ENCODE measurements around the gene PKD2.

PKD2 gene

DNA sequence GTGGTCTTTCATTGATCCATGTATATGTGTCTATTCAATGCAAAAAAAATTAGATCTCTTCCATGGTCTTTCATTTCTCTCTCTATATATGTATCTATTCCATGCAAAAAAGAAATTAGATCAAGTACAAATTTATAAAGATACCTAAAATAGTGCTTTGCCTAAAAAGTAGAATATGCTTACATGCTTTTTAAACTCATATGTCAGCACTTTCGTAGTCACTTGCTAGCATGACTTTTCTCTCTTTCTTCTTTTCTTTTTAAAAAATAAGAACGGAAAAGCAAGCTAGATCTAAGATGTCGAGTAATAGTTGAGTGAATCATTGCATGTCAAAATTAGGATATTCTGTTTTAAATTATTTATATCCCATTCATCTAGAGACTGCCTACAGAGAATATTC lies 50.9 kb downstream of the PKD2 start:
- no peaks in the 10 kb centered on the region for H3K4me1 ChIP-seq (ENCODE audit: control insufficient read depth, low read depth, low read length)
- H3K27ac ChIP-seq (ENCODE audit: low read length), result no peak overlapping the region
- H3K9ac ChIP-seq (ENCODE audit: low read length), result no peak overlapping the region
- H3K27me3 ChIP-seq (ENCODE audit: control insufficient read depth, insufficient read depth, low read length), result no peaks in the 10 kb centered on the region
- no peaks in the 10 kb centered on the region for H3K9me3 ChIP-seq (ENCODE audit: control insufficient read depth, low read depth, low read length)
- H3K36me3 ChIP-seq (ENCODE audit: control insufficient read depth, low read depth, low read length), result peaks cover 61% of the 10 kb centered on the region
- no peak overlapping the region for H3K4me3 ChIP-seq (ENCODE audit: low read length)

DNA sequence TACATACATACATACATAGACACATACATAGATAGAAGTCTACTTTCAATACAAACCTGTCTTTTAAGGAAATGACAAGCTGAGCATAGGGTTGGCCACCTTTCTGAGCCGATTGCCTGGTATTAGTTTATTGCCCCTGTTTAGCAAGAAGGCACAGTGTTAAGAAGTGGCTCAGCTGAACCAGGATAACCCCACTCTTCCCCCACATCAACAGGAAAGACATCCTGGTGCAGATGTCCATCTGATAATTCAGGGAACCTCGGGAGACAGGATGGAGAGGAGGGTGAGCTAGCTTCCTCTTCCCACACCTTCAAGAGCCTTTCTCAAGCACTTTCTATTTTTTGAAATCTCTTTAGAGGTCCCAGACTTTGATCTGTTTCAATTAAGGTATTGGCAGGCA lies 52.3 kb downstream of the PKD2 start:
- H3K9me3 ChIP-seq (ENCODE audit: control insufficient read depth, low read depth, low read length), result no peaks in the 10 kb centered on the region
- H3K9ac ChIP-seq (ENCODE audit: low read length), result no peak overlapping the region
- no peak overlapping the region for H3K27ac ChIP-seq (ENCODE audit: low read length)
- H3K4me1 ChIP-seq (ENCODE audit: control insufficient read depth, low read depth, low read length), result no peaks in the 10 kb centered on the region
- H3K4me3 ChIP-seq (ENCODE audit: low read length), result no peak overlapping the region
- H3K36me3 ChIP-seq (ENCODE audit: control insufficient read depth, low read depth, low read length), result peaks cover 75% of the 10 kb centered on the region
- H3K27me3 ChIP-seq (ENCODE audit: control insufficient read depth, insufficient read depth, low read length), result no peaks in the 10 kb centered on the region

DNA sequence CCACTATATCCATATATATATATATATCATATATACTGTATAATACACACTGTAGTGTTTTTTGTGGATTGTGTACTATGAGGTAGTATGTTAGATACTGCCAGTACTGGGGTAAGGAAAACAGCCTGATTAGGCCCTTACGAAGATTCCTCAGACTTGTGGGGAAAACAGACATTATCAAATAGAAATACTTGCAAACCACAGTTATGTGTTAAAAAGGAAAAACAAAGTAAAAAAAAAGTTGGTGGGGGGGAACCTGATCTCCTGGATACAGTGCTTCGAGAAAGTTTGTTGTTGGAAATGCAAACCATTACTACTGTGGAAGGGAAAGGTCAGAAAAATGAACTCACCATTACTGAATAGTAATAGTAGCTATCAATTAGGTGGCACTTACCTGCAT lies 53.0 kb downstream of the PKD2 start:
- H3K27ac ChIP-seq (ENCODE audit: low read length), result no peak overlapping the region
- no peaks in the 10 kb centered on the region for H3K9me3 ChIP-seq (ENCODE audit: control insufficient read depth, low read depth, low read length)
- no peaks in the 10 kb centered on the region for H3K4me1 ChIP-seq (ENCODE audit: control insufficient read depth, low read depth, low read length)
- H3K27me3 ChIP-seq (ENCODE audit: control insufficient read depth, insufficient read depth, low read length), result no peaks in the 10 kb centered on the region
- peaks cover 77% of the 10 kb centered on the region for H3K36me3 ChIP-seq (ENCODE audit: control insufficient read depth, low read depth, low read length)
- H3K9ac ChIP-seq (ENCODE audit: low read length), result no peak overlapping the region
- no peak overlapping the region for H3K4me3 ChIP-seq (ENCODE audit: low read length)

DNA sequence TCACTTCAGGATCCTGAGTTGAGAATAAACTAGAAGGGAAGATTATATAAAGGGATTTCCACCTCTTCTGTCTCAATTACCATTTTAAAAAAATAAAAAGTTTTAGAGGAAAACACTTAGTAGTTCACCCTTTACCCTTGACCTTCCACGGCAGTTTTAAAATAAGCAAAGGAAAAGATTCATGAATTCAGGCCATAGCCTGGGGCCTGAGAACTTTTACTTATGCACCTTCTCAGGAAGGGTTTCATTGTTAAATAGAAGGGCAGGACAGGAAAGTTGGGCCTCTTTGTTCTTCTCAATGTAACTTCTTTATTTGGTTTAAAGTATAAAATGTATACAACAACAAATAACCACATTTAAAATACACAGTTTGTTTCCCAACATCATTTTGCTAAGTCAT lies 54.9 kb downstream of the PKD2 start:
- Histone ChIP-seq H3K9me3 (ENCODE audit: control insufficient read depth, low read depth, low read length) (no peaks in the 10 kb centered on the region), H3K9ac (ENCODE audit: low read length) (no peak overlapping the region), H3K27me3 (ENCODE audit: control insufficient read depth, insufficient read depth, low read length) (no peaks in the 10 kb centered on the region), H3K4me1 (ENCODE audit: control insufficient read depth, low read depth, low read length) (no peaks in the 10 kb centered on the region), H3K27ac (ENCODE audit: low read length) (no peak overlapping the region), H3K4me3 (ENCODE audit: low read length) (no peak overlapping the region), H3K36me3 (ENCODE audit: control insufficient read depth, low read depth, low read length) (peaks cover 77% of the 10 kb centered on the region)

DNA sequence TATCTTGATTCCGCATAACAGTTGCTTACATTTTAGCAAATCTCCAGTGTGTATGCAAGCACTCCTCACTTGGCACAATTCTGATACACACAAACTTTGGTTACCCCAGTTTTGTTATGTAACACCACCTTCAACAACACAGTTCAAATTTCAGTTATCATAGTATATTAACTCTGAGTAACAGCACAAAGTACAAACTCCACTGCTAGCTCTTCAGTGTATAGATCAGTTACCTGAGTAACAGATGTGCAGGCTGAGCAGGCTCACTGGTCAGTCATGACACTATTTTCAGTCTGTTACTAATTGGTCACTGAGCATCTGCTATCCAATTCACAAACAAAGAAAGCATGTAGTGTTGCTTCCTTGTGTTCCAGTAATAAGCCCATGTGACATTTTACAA lies 55.4 kb downstream of the PKD2 start:
- H3K27me3 ChIP-seq (ENCODE audit: control insufficient read depth, insufficient read depth, low read length), result no peaks in the 10 kb centered on the region
- H3K4me1 ChIP-seq (ENCODE audit: control insufficient read depth, low read depth, low read length), result no peaks in the 10 kb centered on the region
- H3K27ac ChIP-seq (ENCODE audit: low read length), result no peak overlapping the region
- H3K9ac ChIP-seq (ENCODE audit: low read length), result no peak overlapping the region
- H3K9me3 ChIP-seq (ENCODE audit: control insufficient read depth, low read depth, low read length), result no peaks in the 10 kb centered on the region
- H3K4me3 ChIP-seq (ENCODE audit: low read length), result no peak overlapping the region
- peaks cover 78% of the 10 kb centered on the region for H3K36me3 ChIP-seq (ENCODE audit: control insufficient read depth, low read depth, low read length)

DNA sequence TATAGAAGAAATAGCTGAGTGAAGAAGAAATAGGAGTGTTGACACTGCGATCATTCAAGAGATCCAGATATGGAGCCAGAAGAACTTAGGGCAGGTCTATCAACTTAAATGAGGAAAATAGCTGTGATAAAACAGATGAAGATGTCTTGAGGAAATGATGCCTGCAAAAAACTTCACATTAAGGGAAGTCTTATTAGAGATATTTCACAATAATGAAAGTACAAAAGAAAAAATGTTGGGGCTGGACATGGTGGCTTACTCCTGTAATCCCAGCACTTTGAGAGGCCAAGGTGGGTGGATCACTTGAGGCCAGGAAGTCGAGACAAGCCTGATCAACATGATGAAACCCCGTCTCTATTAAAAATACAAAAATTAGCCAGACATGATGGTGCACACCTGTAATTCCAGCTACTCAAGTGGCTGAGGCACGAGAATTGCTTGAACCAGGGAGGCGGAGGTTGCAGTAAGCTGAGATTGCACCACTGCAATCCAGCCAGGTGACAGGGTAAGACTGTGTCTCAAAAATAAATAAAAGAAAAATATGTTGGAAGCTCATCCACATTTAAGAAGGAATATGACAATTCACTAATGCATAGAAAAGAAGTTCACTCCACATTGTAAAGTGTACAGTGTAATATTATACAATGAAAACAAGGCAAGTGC lies 56.3 kb downstream of the PKD2 start:
- H3K4me3 ChIP-seq (ENCODE audit: low read length), result no peak overlapping the region
- no peaks in the 10 kb centered on the region for H3K27me3 ChIP-seq (ENCODE audit: control insufficient read depth, insufficient read depth, low read length)
- H3K9ac ChIP-seq (ENCODE audit: low read length), result no peak overlapping the region
- peaks cover 77% of the 10 kb centered on the region for H3K36me3 ChIP-seq (ENCODE audit: control insufficient read depth, low read depth, low read length)
- no peaks in the 10 kb centered on the region for H3K9me3 ChIP-seq (ENCODE audit: control insufficient read depth, low read depth, low read length)
- no peak overlapping the region for H3K27ac ChIP-seq (ENCODE audit: low read length)
- no peaks in the 10 kb centered on the region for H3K4me1 ChIP-seq (ENCODE audit: control insufficient read depth, low read depth, low read length)

DNA sequence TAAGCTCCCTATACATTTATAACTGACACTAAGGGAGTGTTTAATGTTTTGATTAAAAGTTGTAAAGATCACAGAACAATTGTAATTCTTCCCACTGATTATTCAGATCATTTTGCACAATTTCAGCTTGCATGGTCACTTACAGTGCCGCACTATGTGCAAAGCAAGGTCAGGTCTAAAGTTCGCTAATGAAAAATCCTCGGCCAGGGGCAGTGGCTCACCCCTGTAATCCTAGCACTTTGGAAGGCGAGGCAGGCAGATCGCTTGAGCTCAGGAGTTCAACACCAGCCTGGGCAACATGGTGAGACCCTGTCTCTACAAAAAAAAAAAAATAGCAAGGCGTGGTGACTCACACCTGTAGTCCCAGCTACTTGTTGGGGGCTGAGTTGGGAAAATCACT lies 57.0 kb downstream of the PKD2 start:
- H3K36me3 ChIP-seq (ENCODE audit: control insufficient read depth, low read depth, low read length), result peaks cover 75% of the 10 kb centered on the region
- H3K9me3 ChIP-seq (ENCODE audit: control insufficient read depth, low read depth, low read length), result no peaks in the 10 kb centered on the region
- H3K27ac ChIP-seq (ENCODE audit: low read length), result no peak overlapping the region
- no peak overlapping the region for H3K4me3 ChIP-seq (ENCODE audit: low read length)
- no peaks in the 10 kb centered on the region for H3K4me1 ChIP-seq (ENCODE audit: control insufficient read depth, low read depth, low read length)
- no peak overlapping the region for H3K9ac ChIP-seq (ENCODE audit: low read length)
- H3K27me3 ChIP-seq (ENCODE audit: control insufficient read depth, insufficient read depth, low read length), result no peaks in the 10 kb centered on the region

DNA sequence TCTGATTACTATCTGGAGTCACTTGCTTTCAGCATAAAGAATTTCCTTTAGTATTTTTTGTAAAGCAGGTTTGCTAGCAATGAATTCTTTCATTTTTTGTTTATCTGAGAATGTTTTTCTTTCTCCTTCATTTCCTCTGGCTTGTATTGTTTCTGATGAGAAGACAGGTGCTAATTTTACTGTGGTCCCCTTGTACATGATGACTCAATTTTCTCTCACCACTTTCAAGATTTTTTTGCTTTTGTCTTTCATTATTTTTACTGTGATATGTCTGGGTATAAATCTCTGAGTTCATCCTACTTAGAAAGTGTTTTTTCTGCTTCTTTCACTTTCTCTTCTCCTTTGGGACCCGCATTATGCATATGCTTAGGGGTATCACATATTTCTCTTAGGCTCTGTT lies 62.6 kb downstream of the PKD2 start:
- Histone ChIP-seq H3K27me3 (ENCODE audit: control insufficient read depth, insufficient read depth, low read length) (no peaks in the 10 kb centered on the region), H3K9ac (ENCODE audit: low read length) (no peak overlapping the region), H3K4me1 (ENCODE audit: control insufficient read depth, low read depth, low read length) (no peaks in the 10 kb centered on the region), H3K36me3 (ENCODE audit: control insufficient read depth, low read depth, low read length) (peaks cover 81% of the 10 kb centered on the region), H3K4me3 (ENCODE audit: low read length) (no peak overlapping the region), H3K27ac (ENCODE audit: low read length) (no peak overlapping the region), H3K9me3 (ENCODE audit: control insufficient read depth, low read depth, low read length) (no peaks in the 10 kb centered on the region)

DNA sequence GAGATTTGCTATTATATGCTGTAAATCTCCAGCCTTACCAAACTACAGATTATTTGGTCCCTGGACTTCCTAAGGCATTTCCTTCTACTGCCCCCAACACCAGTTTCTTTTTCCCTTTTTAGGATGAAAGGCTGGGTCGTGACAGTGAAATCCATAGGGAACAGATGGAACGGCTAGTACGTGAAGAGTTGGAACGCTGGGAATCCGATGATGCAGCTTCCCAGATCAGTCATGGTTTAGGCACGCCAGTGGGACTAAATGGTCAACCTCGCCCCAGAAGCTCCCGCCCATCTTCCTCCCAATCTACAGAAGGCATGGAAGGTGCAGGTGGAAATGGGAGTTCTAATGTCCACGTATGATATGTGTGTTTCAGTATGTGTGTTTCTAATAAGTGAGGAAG lies 67.9 kb downstream of the PKD2 start:
- no peaks in the 10 kb centered on the region for H3K9me3 ChIP-seq (ENCODE audit: control insufficient read depth, low read depth, low read length)
- no peak overlapping the region for H3K9ac ChIP-seq (ENCODE audit: low read length)
- H3K27me3 ChIP-seq (ENCODE audit: control insufficient read depth, insufficient read depth, low read length), result no peaks in the 10 kb centered on the region
- peaks cover 57% of the 10 kb centered on the region for H3K36me3 ChIP-seq (ENCODE audit: control insufficient read depth, low read depth, low read length)
- H3K4me1 ChIP-seq (ENCODE audit: control insufficient read depth, low read depth, low read length), result no peaks in the 10 kb centered on the region
- no peak overlapping the region for H3K27ac ChIP-seq (ENCODE audit: low read length)
- H3K4me3 ChIP-seq (ENCODE audit: low read length), result no peak overlapping the region

DNA sequence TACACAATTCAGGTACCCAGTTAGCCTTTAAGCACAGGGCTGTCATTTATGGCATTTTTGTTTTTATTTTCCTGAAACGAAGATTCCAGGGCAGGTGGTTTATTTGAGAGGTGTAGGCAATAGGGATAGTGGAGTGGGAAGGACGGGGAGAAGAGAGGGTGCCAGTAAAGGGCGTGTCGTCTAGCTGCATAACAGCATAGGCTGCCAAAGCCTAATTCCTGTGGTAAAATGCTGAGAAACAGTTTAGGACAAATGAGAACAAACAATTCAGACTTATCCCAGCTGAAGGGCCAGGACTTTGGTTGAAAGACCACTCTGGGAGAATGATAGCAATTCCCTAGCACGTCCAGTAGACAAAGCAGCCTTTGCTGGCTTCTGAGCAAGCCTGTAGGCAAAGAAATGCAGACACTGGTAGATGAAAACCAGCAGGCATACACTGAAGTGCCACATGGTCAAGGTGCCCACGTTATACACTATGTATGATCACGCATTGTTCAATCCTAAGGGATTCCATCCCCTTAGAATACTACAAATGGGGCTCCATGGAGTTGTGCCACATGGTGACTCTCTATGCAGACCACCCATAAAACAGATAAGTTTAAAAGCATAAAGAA lies 70.6 kb downstream of the PKD2 start:
- H3K27me3 ChIP-seq (ENCODE audit: control insufficient read depth, insufficient read depth, low read length), result no peaks in the 10 kb centered on the region
- H3K27ac ChIP-seq (ENCODE audit: low read length), result no peak overlapping the region
- peaks cover 37% of the 10 kb centered on the region for H3K36me3 ChIP-seq (ENCODE audit: control insufficient read depth, low read depth, low read length)

DNA sequence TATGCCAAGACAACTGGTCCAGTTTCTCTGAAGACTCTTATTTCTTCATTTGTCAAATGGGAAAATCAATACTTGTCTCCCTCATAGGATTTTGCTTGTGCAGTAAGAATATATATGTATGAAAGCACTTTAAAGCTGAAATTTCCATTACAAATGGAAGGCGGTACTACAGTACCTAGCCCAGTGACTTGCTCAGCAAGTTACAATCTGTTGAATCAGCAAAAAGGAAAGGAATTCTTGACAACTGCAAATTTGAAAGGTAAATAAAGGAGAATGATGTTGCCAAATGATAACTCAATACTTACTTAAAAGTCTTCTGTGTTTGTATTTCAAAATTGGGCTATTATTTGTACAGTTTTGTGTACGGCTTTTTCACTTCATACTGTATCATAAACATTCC lies 71.1 kb downstream of the PKD2 start:
- H3K9ac ChIP-seq (ENCODE audit: low read length), result no peak overlapping the region
- no peaks in the 10 kb centered on the region for H3K4me1 ChIP-seq (ENCODE audit: control insufficient read depth, low read depth, low read length)
- no peak overlapping the region for H3K4me3 ChIP-seq (ENCODE audit: low read length)
- H3K27me3 ChIP-seq (ENCODE audit: control insufficient read depth, insufficient read depth, low read length), result no peaks in the 10 kb centered on the region
- H3K9me3 ChIP-seq (ENCODE audit: control insufficient read depth, low read depth, low read length), result no peaks in the 10 kb centered on the region
- no peak overlapping the region for H3K27ac ChIP-seq (ENCODE audit: low read length)
- peaks cover 37% of the 10 kb centered on the region for H3K36me3 ChIP-seq (ENCODE audit: control insufficient read depth, low read depth, low read length)

More for the DNA sequence above, 70.6 kb downstream of the PKD2 start:
- H3K4me1 ChIP-seq (ENCODE audit: control insufficient read depth, low read depth, low read length), result no peaks in the 10 kb centered on the region
- H3K9me3 ChIP-seq (ENCODE audit: control insufficient read depth, low read depth, low read length), result no peaks in the 10 kb centered on the region
- no peak overlapping the region for H3K4me3 ChIP-seq (ENCODE audit: low read length)
- H3K9ac ChIP-seq (ENCODE audit: low read length), result no peak overlapping the region

DNA sequence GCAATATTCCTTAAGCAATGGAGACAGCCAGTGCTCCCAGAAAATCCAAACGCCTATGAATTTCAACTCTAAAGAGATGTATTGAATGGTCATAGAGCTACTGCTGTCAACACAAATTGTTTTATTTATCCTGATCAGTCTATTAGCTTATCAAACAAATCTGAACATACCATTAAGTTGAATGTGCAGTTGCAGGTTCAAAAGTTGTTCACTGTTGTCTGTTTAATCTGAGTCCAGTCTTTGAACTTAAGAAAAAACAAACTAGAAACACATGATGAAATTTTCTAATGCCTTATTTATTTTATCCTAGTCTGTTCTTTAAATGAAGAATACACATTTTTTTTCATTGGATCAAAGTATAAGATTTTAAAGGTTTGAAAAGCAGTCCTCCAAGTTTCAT lies 73.2 kb downstream of the PKD2 start:
- H3K4me1 ChIP-seq (ENCODE audit: control insufficient read depth, low read depth, low read length), result no peaks in the 10 kb centered on the region
- no peak overlapping the region for H3K9ac ChIP-seq (ENCODE audit: low read length)
- no peak overlapping the region for H3K4me3 ChIP-seq (ENCODE audit: low read length)
- H3K27ac ChIP-seq (ENCODE audit: low read length), result no peak overlapping the region
- H3K9me3 ChIP-seq (ENCODE audit: control insufficient read depth, low read depth, low read length), result no peaks in the 10 kb centered on the region
- H3K36me3 ChIP-seq (ENCODE audit: control insufficient read depth, low read depth, low read length), result peaks cover 19% of the 10 kb centered on the region
- no peaks in the 10 kb centered on the region for H3K27me3 ChIP-seq (ENCODE audit: control insufficient read depth, insufficient read depth, low read length)
